IPS-NIHi11 (cell line): ENCODE results near the gene ZFAND2A.
"Not testable (repeated sequence)": the region's sequence is repeated elsewhere in the genome, so short reads cannot be mapped to it uniquely, and the experiment has no call there.

Experiments used
- DNase-seq: peaks from one replicate; pipeline ENCODE4 v3.0.0; 2012; ENCODE audit warnings: mixed read lengths, low spot score

Gene ZFAND2A

GRCh38 chr7:1124164-1124563 lies 35.8 kb downstream of the ZFAND2A start:
- DNase-seq: no peak

GRCh38 chr7:1123715-1124114 lies 36.3 kb downstream of the ZFAND2A start:
- DNase-seq: peak; percentile 86

- DNase-seq: no peak
Measured at GRCh38 chr7:1122832-1123501, 37.0 kb downstream of the ZFAND2A start.

- no peak for DNase-seq
Measured at GRCh38 chr7:1121886-1122831, 37.8 kb downstream of the ZFAND2A start.

- no peak for DNase-seq
Measured at GRCh38 chr7:1121476-1121875, 38.5 kb downstream of the ZFAND2A start.

- no peak for DNase-seq
Measured at GRCh38 chr7:1120791-1121190, 39.2 kb downstream of the ZFAND2A start.

GRCh38 chr7:1119201-1119600 lies 40.8 kb downstream of the ZFAND2A start:
- DNase-seq: no peak

- no peak for DNase-seq
Measured at GRCh38 chr7:1117321-1117928, 42.6 kb downstream of the ZFAND2A start.

GRCh38 chr7:1116383-1117008 lies 43.5 kb downstream of the ZFAND2A start:
- DNase-seq: not testable (repeated sequence)

GRCh38 chr7:1115171-1116045 lies 44.6 kb downstream of the ZFAND2A start:
- not testable (repeated sequence) for DNase-seq

GRCh38 chr7:1114505-1114904 lies 45.5 kb downstream of the ZFAND2A start:
- no peak for DNase-seq

- no peak for DNase-seq
Measured at GRCh38 chr7:1114088-1114487, 45.9 kb downstream of the ZFAND2A start.

- DNase-seq: no peak
Measured at GRCh38 chr7:1113548-1113885, 46.5 kb downstream of the ZFAND2A start.

- DNase-seq: no peak
Measured at GRCh38 chr7:1112625-1113547, 47.1 kb downstream of the ZFAND2A start.

- no peak for DNase-seq
Measured at GRCh38 chr7:1112109-1112508, 47.9 kb downstream of the ZFAND2A start.

- no peak for DNase-seq
Measured at GRCh38 chr7:1111156-1111555, 48.8 kb downstream of the ZFAND2A start.

GRCh38 chr7:1110358-1110757 lies 49.6 kb downstream of the ZFAND2A start:
- no peak for DNase-seq

GRCh38 chr7:1109581-1110310 lies 50.2 kb downstream of the ZFAND2A start:
- no peak for DNase-seq

GRCh38 chr7:1108264-1108920 lies 51.6 kb downstream of the ZFAND2A start:
- no peak for DNase-seq
